Neuronal stem cell (in vitro differentiated cells): ENCODE results near the gene TTF1.

Experiments
- DNase-seq: peaks from one replicate; pipeline ENCODE4 v3.0.0-alpha.2; 2013; ENCODE audit warnings: low spot score
- H2AFZ ChIP-seq: one replicate; pipeline ENCODE4 v1.6.1; 2013; ENCODE audit warnings: mild to moderate bottlenecking, low read length, inconsistent platforms
- H2AK5ac ChIP-seq: 2 replicates; pipeline ENCODE4 v1.6.1; 2013; ENCODE audit warnings: low read depth, mild to moderate bottlenecking, inconsistent platforms, low read length, moderate library complexity, mixed read lengths
- H2BK120ac ChIP-seq: 2 replicates; pipeline ENCODE4 v1.6.1; 2013; ENCODE audit warnings: low read depth, mild to moderate bottlenecking, inconsistent platforms, low read length, moderate library complexity, mixed read lengths
- H2BK12ac ChIP-seq: one replicate; pipeline ENCODE4 v1.6.1; 2013; ENCODE audit warnings: low read length, inconsistent platforms
- H2BK15ac ChIP-seq: 2 replicates; pipeline ENCODE4 v1.6.1; 2013; ENCODE audit warnings: mild to moderate bottlenecking, low read length, inconsistent platforms, mixed read lengths
- H2BK5ac ChIP-seq: one replicate; pipeline ENCODE4 v1.6.1; 2013; ENCODE audit warnings: inconsistent platforms, mild to moderate bottlenecking, low read length, moderate library complexity
- H3K14ac ChIP-seq: one replicate; pipeline ENCODE4 v1.6.1; 2013; ENCODE audit warnings: low read length, inconsistent platforms
- H3K18ac ChIP-seq: 2 replicates; pipeline ENCODE4 v1.6.1; 2013; ENCODE audit warnings: low read length, inconsistent platforms
- H3K23ac ChIP-seq: 2 replicates; pipeline ENCODE4 v1.6.1; 2013; ENCODE audit warnings: low read depth, mild to moderate bottlenecking, mixed read lengths, low read length, inconsistent platforms; ENCODE audit not compliant: poor library complexity
- H3K27ac ChIP-seq: replicated peaks from 3 replicates; pipeline ENCODE4 v1.5.1; 2013; ENCODE audit warnings: low read length, inconsistent platforms
- H3K27me3 ChIP-seq, 3 experiments: 2 replicates each; pipeline ENCODE4 v1.6.1; 2013; ENCODE audit warnings: low read length in 3 of 3, mild to moderate bottlenecking in 2 of 3, inconsistent platforms in 1 of 3, low read depth in 1 of 3, mixed read lengths in 1 of 3, moderate library complexity in 1 of 3; ENCODE audit not compliant: control insufficient read depth in 3 of 3, insufficient read depth in 3 of 3
- H3K36me3 ChIP-seq, 2 donors: replicated peaks in 1 of 2; 2 replicates each; pipeline ENCODE4 v1.6.1; 2013; ENCODE audit warnings: low read length in 2 of 2; ENCODE audit not compliant: control insufficient read depth in 2 of 2, insufficient read depth in 2 of 2
- H3K4ac ChIP-seq: 2 replicates; pipeline ENCODE4 v1.6.1; 2013; ENCODE audit warnings: inconsistent platforms, mild to moderate bottlenecking, low read length, moderate library complexity
- H3K4me1 ChIP-seq, 2 donors: 1 replicate in 1 of 2; 2 replicates in 1 of 2; pipeline ENCODE4 v1.6.1; 2013; ENCODE audit warnings: low read length in 2 of 2, low read depth in 1 of 2; ENCODE audit not compliant: control insufficient read depth in 2 of 2, insufficient read depth in 1 of 2
- H3K4me2 ChIP-seq: one replicate; pipeline ENCODE4 v1.6.1; 2013; ENCODE audit warnings: mild to moderate bottlenecking, low read length, inconsistent platforms; ENCODE audit not compliant: insufficient read depth, poor library complexity, severe bottlenecking
- H3K4me3 ChIP-seq, 2 donors: 2 replicates each; pipeline ENCODE4 v1.5.1; 2013; ENCODE audit warnings: low read length in 2 of 2, mild to moderate bottlenecking in 2 of 2, inconsistent platforms in 1 of 2, moderate library complexity in 1 of 2
- H3K79me1 ChIP-seq: one replicate; pipeline ENCODE4 v1.6.1; 2013; ENCODE audit warnings: low read depth, mild to moderate bottlenecking, inconsistent platforms, low read length, moderate library complexity
- H3K9ac ChIP-seq: one replicate; pipeline ENCODE4 v1.6.1; 2013; ENCODE audit warnings: mild to moderate bottlenecking, low read depth, low read length, inconsistent platforms; ENCODE audit not compliant: poor library complexity
- H3K9me3 ChIP-seq, 2 donors: replicated peaks in 1 of 2; 2 replicates each; pipeline versions ENCODE3 to v1.6.1; 2013; ENCODE audit warnings: low read length in 2 of 2, mild to moderate bottlenecking in 2 of 2, inconsistent platforms in 1 of 2, low read depth in 1 of 2, mixed read lengths in 1 of 2, moderate library complexity in 1 of 2; ENCODE audit not compliant: control insufficient read depth in 2 of 2, insufficient read depth in 1 of 2
- H4K8ac ChIP-seq: one replicate; pipeline ENCODE4 v1.6.1; 2013; ENCODE audit warnings: low read depth, mild to moderate bottlenecking, inconsistent platforms, low read length, moderate library complexity
- H4K91ac ChIP-seq: one replicate; pipeline ENCODE4 v1.6.1; 2013; ENCODE audit warnings: low read length, low read depth, mild to moderate bottlenecking, inconsistent platforms; ENCODE audit not compliant: poor library complexity
- WGBS, 2 donors: extraction: QIAGEN DNeasy Blood & Tissue Kit; methylation state at CpG; one replicate each; pipeline ENCODE4 v1.1.7; 2013; ENCODE audit warnings: missing lambda C conversion rate in 2 of 2, mixed read lengths in 1 of 2; ENCODE audit not compliant: insufficient read length in 2 of 2, insufficient replicate concordance in 1 of 2; ENCODE audit errors: extremely low coverage in 2 of 2; 5-methylcytosine and 5-hydroxymethylcytosine counted together

The TTF1 gene

GRCh38 chr9:132423503-132423902, 16.9 kb upstream of the TTF1 start:
- no peak overlapping the region for H2AFZ ChIP-seq
- no peaks in the 10 kb centered on the region for H3K79me1 ChIP-seq
- no peak overlapping the region for H3K4me2 ChIP-seq
- peaks cover 0 to 76% (median 3%) of the 10 kb centered on the region in 3 experiments for H3K27me3 ChIP-seq
- H3K4me3 ChIP-seq = no peak overlapping the region
- H3K4me1 ChIP-seq = peaks cover 22 to 26% of the 10 kb centered on the region in 2 donors
- H4K91ac ChIP-seq = no peak overlapping the region
- H3K9me3 ChIP-seq = no peaks in the 10 kb centered on the region
- H3K23ac ChIP-seq = no peak overlapping the region
- no peak overlapping the region for H3K4ac ChIP-seq
- H3K14ac ChIP-seq = no peak overlapping the region
- no peaks in the 10 kb centered on the region for H3K36me3 ChIP-seq
- no peak overlapping the region for H3K9ac ChIP-seq
- no peak overlapping the region for H3K18ac ChIP-seq
- H2BK15ac ChIP-seq = no peak overlapping the region
- H2AK5ac ChIP-seq = no peak overlapping the region
- H2BK120ac ChIP-seq = no peak overlapping the region
- H2BK12ac ChIP-seq = no peak overlapping the region
- no peak overlapping the region for H3K27ac ChIP-seq
- WGBS, 2 donors = no CpG with 5 or more reads among the region's 5 CpGs
- no peak overlapping the region for H4K8ac ChIP-seq
- H2BK5ac ChIP-seq = no peak overlapping the region
- DNase-seq = no peak

- Histone ChIP-seq H3K4me3 (no peak overlapping the region), H3K18ac (no peak overlapping the region), H3K27me3 (peaks cover 0 to 81% (median 3%) of the 10 kb centered on the region in 3 experiments), H2BK120ac (no peak overlapping the region), H2AK5ac (no peak overlapping the region), H3K4me2 (no peak overlapping the region), H2BK5ac (no peak overlapping the region), H3K9ac (no peak overlapping the region), H3K79me1 (no peaks in the 10 kb centered on the region), H3K36me3 (no peaks in the 10 kb centered on the region), H3K14ac (no peak overlapping the region), H3K4ac (no peak overlapping the region), H3K27ac (no peak overlapping the region), H2AFZ (no peak overlapping the region), H3K9me3 (no peaks in the 10 kb centered on the region), H3K4me1 (peaks cover 25 to 30% of the 10 kb centered on the region in 2 donors), H2BK15ac (no peak overlapping the region), H3K23ac (no peak overlapping the region), H4K91ac (no peak overlapping the region), H4K8ac (no peak overlapping the region), H2BK12ac (no peak overlapping the region)
- no CpG with 5 or more reads among the region's 5 CpGs for WGBS, 2 donors
- no peak for DNase-seq
These were observed 15.9 kb upstream of the TTF1 start for GRCh38 chr9:132422574-132422973.

GRCh38 chr9:132418726-132419363, 12.2 kb upstream of the TTF1 start:
- Histone ChIP-seq H3K27me3 (peaks cover 0 to 73% (median 3%) of the 10 kb centered on the region in 3 experiments), H3K4me3 (no peak overlapping the region), H3K23ac (no peak overlapping the region), H2BK15ac (no peak overlapping the region), H2BK5ac (no peak overlapping the region), H4K8ac (no peak overlapping the region), H2AK5ac (no peak overlapping the region), H3K14ac (no peak overlapping the region), H2BK120ac (no peak overlapping the region), H3K4ac (no peak overlapping the region), H3K9me3 (no peaks in the 10 kb centered on the region), H2AFZ (no peak overlapping the region), H3K18ac (no peak overlapping the region), H3K79me1 (no peaks in the 10 kb centered on the region), H4K91ac (no peak overlapping the region), H2BK12ac (no peak overlapping the region), H3K9ac (no peak overlapping the region), H3K27ac (peak overlapping the region; percentile 55), H3K4me1 (peaks cover 11 to 15% of the 10 kb centered on the region in 2 donors), H3K4me2 (no peak overlapping the region), H3K36me3 (no peaks in the 10 kb centered on the region)
- no peak for DNase-seq
- WGBS, 2 donors = no CpG with 5 or more reads among the region's 5 CpGs

GRCh38 chr9:132415181-132415580, 8.5 kb upstream of the TTF1 start:
- H4K91ac ChIP-seq = no peak overlapping the region
- no peak overlapping the region for H2AFZ ChIP-seq
- no CpG with 5 or more reads among the region's 12 CpGs for WGBS, 2 donors
- no peak overlapping the region for H3K4me3 ChIP-seq
- no peak overlapping the region for H2BK12ac ChIP-seq
- no peaks in the 10 kb centered on the region for H3K36me3 ChIP-seq
- H4K8ac ChIP-seq = no peak overlapping the region
- H3K9me3 ChIP-seq = peaks cover 0 to 2% of the 10 kb centered on the region in 2 donors
- H3K4ac ChIP-seq = no peak overlapping the region
- peaks cover 6 to 76% (median 14%) of the 10 kb centered on the region in 3 experiments for H3K27me3 ChIP-seq
- no peak overlapping the region for H3K23ac ChIP-seq
- H3K79me1 ChIP-seq = no peaks in the 10 kb centered on the region
- H3K18ac ChIP-seq = no peak overlapping the region
- H2AK5ac ChIP-seq = no peak overlapping the region
- DNase-seq = no peak
- no peak overlapping the region for H3K9ac ChIP-seq
- H3K4me1 ChIP-seq = peaks cover 14 to 16% of the 10 kb centered on the region in 2 donors
- H3K27ac ChIP-seq = no peak overlapping the region
- H2BK15ac ChIP-seq = no peak overlapping the region
- no peak overlapping the region for H2BK120ac ChIP-seq
- H3K14ac ChIP-seq = no peak overlapping the region
- H3K4me2 ChIP-seq = no peak overlapping the region
- H2BK5ac ChIP-seq = no peak overlapping the region
